ENCODE results near the gene TMED1. TPM values are rescaled to one million over a fixed set of nuclear protein-coding genes. Genes with fewer than 3 reads are reported as not detected.
A peak's percentile ranks its signal among the peaks of the same experiment; 100 is the strongest.

Gene TMED1
- total RNA-seq, 1 donor from 2014 or later, result 25.0 TPM

GRCh38 chr19:10866495-10866894 lies 30.5 kb upstream of the TMED1 start:
- TF ChIP-seq CTCF (IDR thresholded peaks at IDR 0.05), result no peak
- DNase-seq (ENCODE audit: low spot score in 2 of 2), result no peak
- Histone ChIP-seq H3K9me3 (no peaks in the 10 kb centered on the region), H3K4me3 (no peak overlapping the region), H3K4me1 (peaks cover 7 to 8% of the 10 kb centered on the region in 2 donors), H3K36me3 (no peaks in the 10 kb centered on the region), H3K27ac (no peak overlapping the region), H3K27me3 (no peaks in the 10 kb centered on the region)
- intact Hi-C loops (cut with DNase I), result no loop called here

GRCh38 chr19:10864538-10864899 lies 28.5 kb upstream of the TMED1 start:
- Histone ChIP-seq H3K27ac (peak overlapping the region in 1 of 2 donors; percentile 69), H3K36me3 (no peaks in the 10 kb centered on the region), H3K4me1 (peaks cover 4 to 8% of the 10 kb centered on the region in 2 donors), H3K27me3 (no peaks in the 10 kb centered on the region), H3K9me3 (no peaks in the 10 kb centered on the region), H3K4me3 (peak overlapping the region; percentile 16 to 33)
- peak; percentile 82 to 92 (median 89) for TF ChIP-seq CTCF (IDR thresholded peaks at IDR 0.05)
- intact Hi-C loops (cut with DNase I), result loop anchor here (1.0 to 5.0 kb wide), 3 partner anchors 28 to 147 kb away; partner anchors contain the start of gene TMED1
- peak in 1 of 2 donors; percentile 89 for DNase-seq (ENCODE audit: low spot score in 2 of 2)

- peak overlapping the region; percentile 62 to 69 for H3K27ac ChIP-seq
- intact Hi-C loops (cut with DNase I), result loop anchor here (5.0 kb wide), 1 partner anchor 46 kb away; no protein-coding TSS in a partner anchor
- H3K4me3 ChIP-seq, result peak overlapping the region in 1 of 2 donors; percentile 44
Observed at GRCh38 chr19:10863107-10863717, 27.2 kb upstream of the TMED1 start.

GRCh38 chr19:10862561-10863106 lies 26.6 kb upstream of the TMED1 start:
- no peaks in the 10 kb centered on the region for H3K27me3 ChIP-seq
- H3K4me3 ChIP-seq, result peak overlapping the region in 1 of 2 donors; percentile 44
- peak overlapping the region; percentile 62 to 69 for H3K27ac ChIP-seq
- no peak for TF ChIP-seq CTCF (IDR thresholded peaks at IDR 0.05)
- H3K36me3 ChIP-seq, result no peaks in the 10 kb centered on the region
- peaks cover 4 to 8% of the 10 kb centered on the region in 2 donors for H3K4me1 ChIP-seq
- intact Hi-C loops (cut with DNase I), result loop anchor here (5.0 kb wide), 1 partner anchor 45 kb away; no protein-coding TSS in a partner anchor
- DNase-seq (ENCODE audit: low spot score in 2 of 2), result no peak
- H3K9me3 ChIP-seq, result no peaks in the 10 kb centered on the region

More at GRCh38 chr19:10863107-10863717, 27.2 kb upstream of the TMED1 start:
- H3K27me3 ChIP-seq, result no peaks in the 10 kb centered on the region
- H3K9me3 ChIP-seq, result no peaks in the 10 kb centered on the region
- peaks cover 4 to 8% of the 10 kb centered on the region in 2 donors for H3K4me1 ChIP-seq
- DNase-seq (ENCODE audit: low spot score in 2 of 2), result peak; percentile 55 to 83
- H3K36me3 ChIP-seq, result no peaks in the 10 kb centered on the region
- no peak for TF ChIP-seq CTCF (IDR thresholded peaks at IDR 0.05)

- Histone ChIP-seq H3K27ac (no peak overlapping the region), H3K4me1 (peaks cover 4 to 8% of the 10 kb centered on the region in 2 donors), H3K4me3 (no peak overlapping the region), H3K9me3 (no peaks in the 10 kb centered on the region), H3K36me3 (no peaks in the 10 kb centered on the region), H3K27me3 (no peaks in the 10 kb centered on the region)
- intact Hi-C loops (cut with DNase I), result loop anchor here (5.0 kb wide), 1 partner anchor 44 kb away; no protein-coding TSS in a partner anchor
- no peak for DNase-seq (ENCODE audit: low spot score in 2 of 2)
- TF ChIP-seq CTCF (IDR thresholded peaks at IDR 0.05), result peak in 2 of 3 experiments; percentile 23 to 31
Observed at GRCh38 chr19:10861103-10861651, 25.2 kb upstream of the TMED1 start.

All from ascending aorta (tissue), 2 donors.